GM12878 (cell line): ENCODE measurements around the gene ZBTB4. TPM values are rescaled to one million over a fixed set of nuclear protein-coding genes. Genes with fewer than 3 reads are reported as not detected.

Experiments used
- ATAC-seq: fragments of 200-7000 bp; cut with Tn5 transposase; 3 replicates; pipeline ENCODE4 v1.9.1; 2020; ENCODE audit warnings: mild to moderate bottlenecking, moderate library complexity
- BruUV-seq: library from RNA; stranded (reverse); fragments of 400-500 nt; replicated peaks from 2 replicates; lab custom pipeline; 2021; lab: Mats Ljungman, UMichigan
- CTCF ChIA-PET: fragments of 300-600 bp; sonication (Branson Sonifier 250); formaldehyde crosslinking; extraction: SDS; loops from one replicate; lab custom pipeline; 2021; ENCODE audit warnings: inconsistent platforms; lab: Yijun Ruan, JAX
- POLR2A ChIA-PET: fragments of 350-600 bp; formaldehyde crosslinking; extraction: SDS; loops from one replicate; lab custom pipeline; 2021; ENCODE audit warnings: inconsistent platforms; lab: Charles Lee
- RAD21 ChIA-PET: fragments of 300-600 bp; sonication (Branson Sonifier 250); formaldehyde crosslinking; loops from one replicate; lab custom pipeline; 2023; ENCODE audit warnings: antibody characterized with exemption; ENCODE audit not compliant: unreplicated experiment; lab: Charles Lee
- SMC1A ChIA-PET: fragments of 300-600 bp; sonication (Branson Sonifier 250); formaldehyde crosslinking; loops from one replicate; lab custom pipeline; 2023; ENCODE audit not compliant: unreplicated experiment, uncharacterized antibody; lab: Charles Lee
- DNase-seq: peaks from one replicate; pipeline ENCODE4 v3.0.0-alpha.2; 2011; ENCODE audit warnings: low read depth, low spot score
- FAIRE-seq: peaks from 3 replicates; lab custom pipeline; 2011; peaks lifted over from hg19 to GRCh38; lab: Jason Lieb, UNC
- H2AFZ ChIP-seq: 2 replicates; pipeline ENCODE4 v1.6.0; 2011; ENCODE audit warnings: low read depth, low read length, control low read depth; ENCODE audit not compliant: control insufficient read depth
- H3K27ac ChIP-seq: 2 replicates; pipeline ENCODE4 v1.5.1; 2011; ENCODE audit warnings: control low read depth; ENCODE audit not compliant: control insufficient read depth, insufficient read depth
- H3K27me3 ChIP-seq, 2 experiments: replicated peaks in 1 of 2; 2 replicates each; pipeline versions ENCODE4 v1.6.0 to v1.6.1; 2011; ENCODE audit warnings: low read length in 1 of 2; ENCODE audit not compliant: control insufficient read depth in 2 of 2, insufficient read depth in 2 of 2
- H3K36me3 ChIP-seq, 2 experiments: 2 replicates each; pipeline ENCODE4 v1.5.1; 2011; ENCODE audit warnings: low read length in 1 of 2; ENCODE audit not compliant: control insufficient read depth in 2 of 2, insufficient read depth in 2 of 2
- H3K4me1 ChIP-seq: 2 replicates; pipeline ENCODE4 v1.6.1; 2011; ENCODE audit warnings: mild to moderate bottlenecking, low read length, moderate library complexity, mixed read lengths; ENCODE audit not compliant: control insufficient read depth, insufficient read depth
- H3K4me2 ChIP-seq: 2 replicates; pipeline ENCODE4 v1.6.0; 2011; ENCODE audit warnings: control low read depth; ENCODE audit not compliant: control insufficient read depth, insufficient read depth
- H3K4me3 ChIP-seq: fragments of 200-600 bp; sonication (generic); 2 replicates; pipeline ENCODE4 v1.5.1; 2016
- H3K79me2 ChIP-seq: 2 replicates; pipeline ENCODE4 v1.6.0; 2011; ENCODE audit warnings: low read length; ENCODE audit not compliant: control insufficient read depth, insufficient read depth
- H3K9ac ChIP-seq: 2 replicates; pipeline ENCODE4 v1.8.0; 2011; ENCODE audit warnings: low read length, control low read depth, mixed read lengths; ENCODE audit not compliant: control insufficient read depth, insufficient read depth
- H3K9me3 ChIP-seq: replicated peaks from 3 replicates; pipeline ENCODE4 v1.5.1; 2011; ENCODE audit warnings: mild to moderate bottlenecking, low read length; ENCODE audit not compliant: control insufficient read depth, insufficient read depth
- H4K20me1 ChIP-seq: 2 replicates; pipeline ENCODE4 v1.6.0; 2011; ENCODE audit not compliant: control insufficient read depth, insufficient read depth
- CREB1 ChIP-seq: IDR thresholded peaks from 2 replicates; pipeline ENCODE4 v1.6.1; 2012; ENCODE audit warnings: low read depth, mild to moderate bottlenecking, inconsistent platforms
- FOXM1 ChIP-seq: IDR thresholded peaks from 2 replicates; pipeline ENCODE4 v1.6.1; 2012; ENCODE audit warnings: low read depth, mild to moderate bottlenecking, inconsistent platforms, low read length, moderate library complexity
- WGBS: methylation state at CpG from one replicate; pipeline ENCODE4 v1.1.6; 2016; ENCODE audit warnings: low lambda C conversion rate; ENCODE audit not compliant: insufficient replicate concordance, insufficient coverage; ENCODE audit errors: missing lambda C conversion rate; 5-methylcytosine and 5-hydroxymethylcytosine counted together
- in situ Hi-C: fragments of 300-500 bp; cut with MboI; formaldehyde crosslinking; loops from 9 replicates; pipeline ENCODE4 v1.14.3; 2018; ENCODE audit warnings: mixed read lengths
- intact Hi-C: fragments of 100-400 bp; cut with micrococcal nuclease; formaldehyde crosslinking; loops from one replicate; pipeline ENCODE4 v1.14.2; 2022; ENCODE audit not compliant: unreplicated experiment
- polyA plus RNA-seq, 11 experiments: library from polyadenylated mRNA; depleted of rRNA in 4 of 11; unstranded in 6 of 11; stranded (reverse) in 5 of 11; fragments of >200 nt; fragmentation: Nextera tagmentation in 4 of 11; fragmentation: Illumina TruSeq in 1 of 11; extraction: Ambion mirVana in 4 of 11; extraction: Trizol in 1 of 11; gene quantifications; 1 replicate in 1 of 11; 2 replicates in 10 of 11; pipeline versions ENCODE4 v1.2.1 to v1.2.3, GENCODE V29; 2011 to 2016; ENCODE audit warnings: inconsistent platforms in 2 of 11, missing spikeins in 2 of 11, low read depth in 1 of 11
- total RNA-seq, 4 experiments: library from RNA; depleted of rRNA in 3 of 4; stranded (reverse); fragments of >200 nt in 3 of 4; fragmentation: Illumina TruSeq in 1 of 4; extraction: Trizol in 1 of 4; gene quantifications; 2 replicates each; pipeline versions ENCODE4 v1.2.1 to v1.2.3, GENCODE V29; 2013 to 2021

The ZBTB4 gene
- total and polyA plus RNA-seq, 10 of the 15 experiments (the other 5 are each of a cell fraction or from before 2014, with no cell fraction given), result 2.0 to 14.9 (median 6.9) TPM

GRCh38 chr17:7438656-7439460 lies 40.6 kb downstream of the ZBTB4 start:
- Histone ChIP-seq H3K27ac (no peak overlapping the region; the same call in 1 of the 2 replicates), H2AFZ (no peak overlapping the region), H3K4me1 (peaks cover 29% of the 10 kb centered on the region), H3K27me3 (peaks cover 0 to 4% of the 10 kb centered on the region in 2 experiments; a peak in 2 of 4 replicates), H3K4me2 (peak overlapping the region; percentile 78), H3K79me2 (peaks cover 6% of the 10 kb centered on the region), H4K20me1 (no peaks in the 10 kb centered on the region), H3K9ac (peak overlapping the region; percentile 13), H3K36me3 (no peaks in the 10 kb centered on the region), H3K4me3 (peak overlapping the region; percentile 97), H3K9me3 (no peaks in the 10 kb centered on the region)
- DNase-seq (no peak), FAIRE-seq (no peak), ATAC-seq (no peak)
- in situ Hi-C loops (no loop called here), intact Hi-C loops (loop anchor here (5.0 to 10.0 kb wide), 4 partner anchors 37 to 394 kb away; partner anchors contain the start of genes KCTD11, SENP3, SLC16A11 and TMEM256)
- TF ChIP-seq FOXM1 (no peak), CREB1 (peak; percentile 9; the same call in 1 of the 2 replicates)
- WGBS, result 55% methylated on average over 10 of the region's 11 CpGs
- BruUV-seq, result no TSS peak
- POLR2A ChIA-PET, result interaction anchor here (0.5 to 8.2 kb wide), 7 partner anchors 16 to 758 kb away, joined by 3 to 63 read pairs (median 4); partner anchors contain the start of genes POLR2A, TMEM256 and ZBTB4
- CTCF ChIA-PET, result interaction anchor here (0.9 to 2.8 kb wide), 4 partner anchors 76 to 248 kb away, joined by 3 to 16 read pairs (median 4); partner anchors contain the start of genes SENP3 and TP53
- RAD21 ChIA-PET, result interaction anchor here (0.8 to 1.6 kb wide), 4 partner anchors 16 to 121 kb away, joined by 3 to 7 read pairs (median 6); partner anchors contain the start of genes PLSCR3 and POLR2A
- SMC1A ChIA-PET, result interaction anchor here (1.3 kb wide), 1 partner anchor 122 kb away, joined by 5 read pairs; no protein-coding TSS in a partner anchor
